ENCODE results near the gene MSMP.

MSMP gene

GRCh38 chr9:35705836-35706430 is 48.1 kb downstream of the MSMP start:
- no peaks in the 10 kb centered on the region for H3K27me3 ChIP-seq (replicated peaks; ENCODE audit: control insufficient read depth, insufficient read depth, low read length)
- peaks cover 94% of the 10 kb centered on the region for H3K36me3 ChIP-seq (ENCODE audit: control insufficient read depth, insufficient read depth, low read length, severe bottlenecking)
- H3K9me3 ChIP-seq (ENCODE audit: control insufficient read depth, low read length) = no peaks in the 10 kb centered on the region
- DNase-seq (ENCODE audit: low read depth) = no peak
- no peak overlapping the region for H3K4me3 ChIP-seq (ENCODE audit: low read length)
- no peak overlapping the region for H3K9ac ChIP-seq (ENCODE audit: low read length)
- H3K4me1 ChIP-seq (ENCODE audit: control insufficient read depth, insufficient read depth, low read length) = no peaks in the 10 kb centered on the region

GRCh38 chr9:35705372-35705771 is 48.7 kb downstream of the MSMP start:
- Histone ChIP-seq H3K27me3 (replicated peaks; ENCODE audit: control insufficient read depth, insufficient read depth, low read length) (no peaks in the 10 kb centered on the region), H3K4me3 (ENCODE audit: low read length) (no peak overlapping the region), H3K9ac (ENCODE audit: low read length) (no peak overlapping the region), H3K36me3 (ENCODE audit: control insufficient read depth, insufficient read depth, low read length, severe bottlenecking) (peaks cover 94% of the 10 kb centered on the region), H3K4me1 (ENCODE audit: control insufficient read depth, insufficient read depth, low read length) (no peaks in the 10 kb centered on the region), H3K9me3 (ENCODE audit: control insufficient read depth, low read length) (no peaks in the 10 kb centered on the region)
- no peak for DNase-seq (ENCODE audit: low read depth)

- H3K4me3 ChIP-seq (ENCODE audit: low read length) = no peak overlapping the region
- DNase-seq (ENCODE audit: low read depth) = no peak
- H3K36me3 ChIP-seq (ENCODE audit: control insufficient read depth, insufficient read depth, low read length, severe bottlenecking) = peaks cover 99% of the 10 kb centered on the region
- H3K9me3 ChIP-seq (ENCODE audit: control insufficient read depth, low read length) = no peaks in the 10 kb centered on the region
- H3K9ac ChIP-seq (ENCODE audit: low read length) = no peak overlapping the region
- no peaks in the 10 kb centered on the region for H3K4me1 ChIP-seq (ENCODE audit: control insufficient read depth, insufficient read depth, low read length)
- no peaks in the 10 kb centered on the region for H3K27me3 ChIP-seq (replicated peaks; ENCODE audit: control insufficient read depth, insufficient read depth, low read length)
These were observed 50.0 kb downstream of the MSMP start for GRCh38 chr9:35703906-35704672.
